GM12801 (cell line): ENCODE measurements around the gene APLNR.

Experiments
- CTCF ChIP-seq: IDR thresholded peaks from one replicate; pipeline ENCODE4 v1.5.1; 2011; ENCODE audit warnings: control low read depth; ENCODE audit not compliant: insufficient read length; ENCODE audit errors: extremely low read depth

APLNR gene

GRCh38 chr11:57202281-57202680, 34.8 kb downstream of the APLNR start:
- TF ChIP-seq CTCF, result no peak

- TF ChIP-seq CTCF, result no peak
Measured at GRCh38 chr11:57200917-57201316, 36.1 kb downstream of the APLNR start.

GRCh38 chr11:57199330-57199729, 37.7 kb downstream of the APLNR start:
- TF ChIP-seq CTCF, result no peak

- no peak for TF ChIP-seq CTCF
Measured at GRCh38 chr11:57197762-57198161, 39.3 kb downstream of the APLNR start.

- TF ChIP-seq CTCF, result no peak
Measured at GRCh38 chr11:57196596-57196995, 40.5 kb downstream of the APLNR start.

DNA sequence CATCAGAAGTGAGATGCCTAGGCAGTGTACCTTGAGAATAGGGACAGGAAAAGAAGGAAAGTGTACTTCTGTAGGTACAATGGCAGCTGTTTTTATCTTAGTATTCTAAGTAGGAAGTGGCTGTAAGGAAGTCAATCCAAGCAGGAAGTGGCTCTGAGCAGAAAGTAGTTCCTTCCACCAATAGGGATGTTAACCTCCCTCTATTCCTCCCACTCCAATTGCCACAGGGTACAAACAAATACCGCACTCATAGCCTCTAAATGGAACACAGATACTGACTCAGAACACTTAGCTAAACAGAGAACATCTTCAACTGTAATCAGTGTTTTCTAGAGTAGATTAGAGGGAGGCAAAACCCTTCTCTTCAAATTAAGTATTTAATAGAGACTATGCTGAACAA, 44.7 kb downstream of the APLNR start:
- TF ChIP-seq CTCF, result no peak

DNA sequence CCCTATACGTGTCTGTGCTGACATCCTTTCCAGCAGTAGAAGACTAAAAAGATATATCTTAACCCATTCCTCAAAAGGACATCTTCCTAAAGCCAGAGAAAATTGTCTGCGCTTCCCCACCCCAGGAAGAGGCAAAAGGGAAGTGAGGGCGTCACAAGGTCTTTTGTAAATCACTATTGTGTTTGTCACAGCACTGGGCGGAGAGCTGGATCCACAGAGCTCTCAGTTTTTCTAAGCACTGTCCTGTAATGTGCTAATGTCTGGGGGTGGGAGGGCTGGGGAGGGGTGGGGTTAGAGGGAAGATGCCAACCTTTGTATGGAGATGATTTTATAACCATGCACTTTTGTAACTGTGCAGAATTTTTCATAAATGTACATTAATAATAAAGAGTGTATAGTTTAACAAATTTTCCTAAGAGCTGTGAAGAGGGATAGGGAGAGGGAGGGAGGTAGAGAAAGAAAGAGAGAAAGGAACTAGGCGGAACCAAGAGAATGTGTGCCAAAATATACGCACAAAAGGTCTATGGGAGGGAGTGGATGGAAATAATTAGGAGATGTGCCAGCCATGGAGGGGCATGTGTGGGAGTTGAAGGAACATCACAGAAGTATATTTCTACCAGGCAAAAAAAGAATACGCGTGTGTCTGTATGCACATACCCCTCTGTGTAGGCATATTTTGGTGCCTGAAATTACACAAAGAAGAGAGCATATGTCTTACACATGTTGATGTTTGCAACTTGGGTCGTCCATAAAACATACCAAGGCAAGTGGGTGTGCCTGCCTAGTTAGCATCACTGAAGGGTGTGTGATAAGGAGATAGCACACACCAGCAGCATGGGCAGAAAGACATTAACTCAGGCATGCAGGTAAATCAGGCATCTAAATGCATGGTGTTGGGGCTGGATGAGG, 45.5 kb downstream of the APLNR start:
- no peak for TF ChIP-seq CTCF

DNA sequence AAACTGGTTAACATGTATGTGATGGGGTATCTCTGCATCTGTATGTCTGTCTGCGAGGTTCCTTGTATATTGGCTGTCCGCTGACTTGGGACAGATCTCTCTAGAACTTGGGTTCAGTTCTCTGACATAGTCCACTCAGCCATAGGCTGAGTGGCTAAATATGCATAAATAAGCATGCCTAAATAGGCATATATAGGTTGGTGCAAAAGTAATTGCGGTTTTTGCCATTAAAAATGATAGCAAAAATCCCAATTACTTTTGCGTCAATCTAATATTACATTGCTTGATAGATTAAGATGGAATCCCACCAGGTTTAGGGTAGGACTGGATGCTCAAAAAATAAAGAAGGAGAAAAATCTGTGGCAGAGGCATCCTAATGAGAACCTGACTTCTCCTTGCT, 46.5 kb downstream of the APLNR start:
- TF ChIP-seq CTCF, result no peak
